Fibroblast of the aortic adventitia (primary cell): ENCODE results near the gene PREX1. TPM values are rescaled to one million over a fixed set of nuclear protein-coding genes. Genes with fewer than 3 reads are reported as not detected.
A peak's percentile ranks its signal among the peaks of the same experiment; 100 is the strongest.

Source experiments
- DNase-seq: peaks from one replicate; pipeline ENCODE4 v3.0.0-alpha.2; 2010; ENCODE audit warnings: low read depth
- H3K4me3 ChIP-seq: 2 replicates; pipeline ENCODE4 v1.5.1; 2011; ENCODE audit warnings: low read depth, mild to moderate bottlenecking, control low read depth, low read length, moderate library complexity
- total RNA-seq: library from RNA; depleted of rRNA; stranded (reverse); fragments of >200 nt; gene quantifications from 2 replicates; pipeline ENCODE4 v1.2.3, GENCODE V29; 2012; ENCODE audit warnings: low replicate concordance
- TF ChIP-seq, protein P1 (sequence below): IDR thresholded peaks from 2 replicates; pipeline ENCODE4 v1.5.1; 2011; ENCODE audit warnings: mild to moderate bottlenecking, low read length, control low read depth, inconsistent platforms; ENCODE audit not compliant: insufficient read depth

PREX1 gene
- total RNA-seq, 1 donor = 13.0 TPM

DNA sequence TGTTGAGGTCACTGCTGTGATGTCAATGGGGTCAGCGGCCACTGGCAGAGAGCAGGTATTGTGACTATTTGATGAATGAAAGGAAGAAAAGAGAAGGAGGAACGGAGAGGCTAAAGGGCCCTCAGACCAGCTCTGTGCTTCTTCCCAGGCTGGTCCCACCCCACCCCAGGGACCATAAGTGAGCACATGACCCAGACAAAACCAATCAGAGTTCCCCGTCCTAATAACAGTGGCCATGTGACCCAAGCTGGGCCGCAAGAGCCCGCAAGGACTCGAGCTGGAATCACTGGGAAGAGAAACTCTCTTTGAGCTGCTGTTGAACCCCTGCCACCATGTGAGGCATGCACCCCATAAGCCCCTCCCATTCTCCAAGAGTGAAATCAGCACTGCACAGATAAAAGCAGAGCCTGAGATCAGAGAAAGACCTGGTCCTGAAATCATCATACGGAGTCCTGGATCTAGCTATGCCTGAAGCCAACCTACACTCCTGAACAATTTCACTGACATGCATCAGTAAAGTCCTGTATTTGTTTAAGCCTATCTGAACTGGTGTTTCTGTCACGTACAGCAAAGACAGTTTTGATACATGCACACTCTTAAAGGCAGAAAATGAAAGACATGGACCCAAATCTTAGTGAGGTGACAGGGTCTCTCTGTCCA is 90.2 kb downstream of the PREX1 start:
- no peak for DNase-seq
- no peak overlapping the region for H3K4me3 ChIP-seq
- TF ChIP-seq, protein P1, sequence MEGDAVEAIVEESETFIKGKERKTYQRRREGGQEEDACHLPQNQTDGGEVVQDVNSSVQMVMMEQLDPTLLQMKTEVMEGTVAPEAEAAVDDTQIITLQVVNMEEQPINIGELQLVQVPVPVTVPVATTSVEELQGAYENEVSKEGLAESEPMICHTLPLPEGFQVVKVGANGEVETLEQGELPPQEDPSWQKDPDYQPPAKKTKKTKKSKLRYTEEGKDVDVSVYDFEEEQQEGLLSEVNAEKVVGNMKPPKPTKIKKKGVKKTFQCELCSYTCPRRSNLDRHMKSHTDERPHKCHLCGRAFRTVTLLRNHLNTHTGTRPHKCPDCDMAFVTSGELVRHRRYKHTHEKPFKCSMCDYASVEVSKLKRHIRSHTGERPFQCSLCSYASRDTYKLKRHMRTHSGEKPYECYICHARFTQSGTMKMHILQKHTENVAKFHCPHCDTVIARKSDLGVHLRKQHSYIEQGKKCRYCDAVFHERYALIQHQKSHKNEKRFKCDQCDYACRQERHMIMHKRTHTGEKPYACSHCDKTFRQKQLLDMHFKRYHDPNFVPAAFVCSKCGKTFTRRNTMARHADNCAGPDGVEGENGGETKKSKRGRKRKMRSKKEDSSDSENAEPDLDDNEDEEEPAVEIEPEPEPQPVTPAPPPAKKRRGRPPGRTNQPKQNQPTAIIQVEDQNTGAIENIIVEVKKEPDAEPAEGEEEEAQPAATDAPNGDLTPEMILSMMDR = no peak

DNA sequence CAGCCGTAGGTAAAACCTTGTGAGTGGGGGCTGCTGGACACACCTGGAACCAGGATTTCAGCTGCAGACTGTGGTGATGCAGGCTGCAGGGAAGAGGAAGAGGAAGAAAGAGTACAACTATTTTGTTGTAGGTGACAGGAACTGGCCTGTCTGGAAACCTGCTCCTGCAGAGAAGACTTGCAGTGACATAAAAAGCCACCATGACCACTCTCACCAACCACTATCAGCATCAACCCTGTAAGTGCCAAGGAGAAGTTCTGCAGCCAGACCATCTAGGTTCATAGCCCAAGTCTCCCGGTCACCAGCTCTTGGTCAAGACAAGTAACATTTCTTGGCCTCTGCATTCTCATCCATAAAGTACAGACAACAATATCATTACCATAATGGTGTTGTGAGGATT is 91.2 kb downstream of the PREX1 start:
- TF ChIP-seq, protein P1 = no peak
- no peak for DNase-seq
- no peak overlapping the region for H3K4me3 ChIP-seq

DNA sequence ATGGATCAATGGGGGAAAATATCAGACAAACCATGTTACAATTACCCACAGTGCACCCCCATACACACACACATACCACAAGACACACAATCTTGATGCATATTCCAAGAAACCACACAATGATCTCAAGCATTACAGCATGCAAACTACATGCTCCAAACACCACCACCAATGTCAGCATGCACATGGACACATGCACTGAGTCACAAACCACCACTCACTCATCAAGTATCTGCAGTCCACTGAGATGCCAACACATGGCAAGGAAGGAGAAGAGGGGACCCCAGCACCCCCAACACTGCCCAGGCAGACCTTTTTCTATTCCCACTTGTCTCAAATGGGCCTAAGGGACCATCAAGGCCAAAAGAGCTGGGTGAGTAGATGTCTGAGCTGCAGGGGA is 91.6 kb downstream of the PREX1 start:
- TF ChIP-seq, protein P1 = no peak
- H3K4me3 ChIP-seq = no peak overlapping the region

DNA sequence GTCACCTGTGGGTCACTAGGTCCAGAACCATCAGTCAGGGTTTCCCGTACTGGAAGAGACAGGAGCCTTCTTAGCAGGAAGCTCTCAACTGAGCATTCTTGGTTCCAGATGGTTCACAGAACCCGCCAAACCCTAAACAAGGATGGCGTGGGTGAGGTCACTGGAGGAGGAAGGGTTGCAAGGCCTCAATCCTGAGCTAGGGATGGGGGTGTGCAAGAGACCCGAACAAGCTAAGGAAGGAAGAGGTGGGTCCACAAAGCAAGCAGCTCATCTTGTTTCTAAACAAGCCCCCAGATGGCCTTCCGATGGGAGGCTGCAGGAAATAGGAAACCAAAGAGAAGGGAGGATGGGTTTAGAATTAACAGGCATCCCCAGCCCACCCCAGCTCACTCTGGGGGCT is 92.7 kb downstream of the PREX1 start:
- H3K4me3 ChIP-seq = no peak overlapping the region
- DNase-seq = no peak
- TF ChIP-seq, protein P1 = no peak

More for the DNA sequence above, 91.6 kb downstream of the PREX1 start:
- no peak for DNase-seq

DNA sequence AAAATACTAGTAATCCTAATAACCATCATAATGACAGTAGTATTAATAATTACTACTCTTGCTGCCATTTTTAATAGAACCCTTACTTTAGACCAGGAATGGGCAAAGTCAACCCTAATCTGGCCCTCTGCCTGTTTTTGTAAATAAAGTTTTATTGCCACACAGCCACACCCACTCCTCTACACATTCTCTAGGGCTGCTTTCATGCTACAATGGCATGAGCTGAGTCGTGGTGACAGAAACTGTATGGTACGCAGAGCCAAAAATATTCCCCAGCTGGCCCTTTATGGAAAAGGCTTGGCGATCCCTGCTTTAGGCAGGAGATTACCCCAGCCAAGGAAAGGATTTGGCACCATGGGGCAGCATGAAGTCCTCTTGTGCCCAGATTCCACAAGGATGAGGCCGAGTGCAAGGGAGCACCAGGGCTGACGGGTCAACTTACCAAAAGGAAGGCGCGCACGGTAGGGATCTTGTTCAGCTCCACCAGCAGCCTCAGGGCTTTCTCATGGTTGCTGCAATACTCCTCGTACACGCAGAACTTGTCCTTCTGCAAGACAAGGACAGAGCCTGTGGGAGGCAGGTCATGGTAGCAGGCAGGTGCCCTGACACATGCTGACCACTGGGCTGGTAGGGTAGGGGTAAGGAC is 93.6 kb downstream of the PREX1 start:
- DNase-seq = no peak
- H3K4me3 ChIP-seq = no peak overlapping the region
- TF ChIP-seq, protein P1 = no peak

DNA sequence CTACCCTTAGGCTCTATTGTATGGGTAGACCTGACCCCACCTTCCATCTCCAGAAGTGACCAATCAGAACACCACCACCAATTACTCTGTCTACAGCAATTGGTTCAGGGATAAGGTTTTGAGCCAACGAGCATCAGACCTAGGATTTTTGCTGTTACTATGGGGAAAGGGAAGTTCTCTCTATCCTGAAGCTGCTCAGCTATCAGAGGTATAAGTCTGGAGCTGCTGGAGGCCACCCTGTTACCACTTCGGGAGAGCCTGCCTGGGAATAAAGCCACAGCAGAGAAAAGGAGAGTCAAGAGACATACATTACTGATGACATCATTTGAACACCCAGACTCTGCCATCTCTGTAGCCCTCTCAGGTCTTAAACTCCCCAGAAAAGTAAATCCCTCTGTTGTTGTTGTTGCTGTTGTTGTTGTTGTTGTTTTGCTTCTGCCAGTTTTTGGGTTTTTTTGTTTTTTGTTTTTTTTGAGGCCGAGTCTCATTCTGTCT is 94.5 kb downstream of the PREX1 start:
- H3K4me3 ChIP-seq = no peak overlapping the region
- TF ChIP-seq, protein P1 = no peak
- peak; percentile 8 for DNase-seq
